Ovary (tissue), 9 donors: Measurements from ENCODE around the gene ABCC12. TPM values are rescaled to one million over a fixed set of nuclear protein-coding genes. Genes with fewer than 3 reads are reported as not detected.

Source experiments
- DNase-seq, 5 donors: peaks; one replicate each; pipeline ENCODE4 v3.0.0-alpha.2; 2019 to 2020
- H3K27ac ChIP-seq, 2 donors: fragments of 200-600 bp; one replicate each; pipeline versions ENCODE4 v1.5.1 to v1.8.0; 2019 to 2022
- H3K27me3 ChIP-seq: fragments of 200-600 bp; one replicate; pipeline ENCODE4 v1.8.0; 2022
- H3K36me3 ChIP-seq: fragments of 200-600 bp; sonication (generic); one replicate; pipeline ENCODE4 v1.5.1; 2019
- H3K4me1 ChIP-seq: one replicate; pipeline ENCODE4 v1.8.1; 2013; ENCODE audit warnings: mild to moderate bottlenecking, moderate library complexity; ENCODE audit not compliant: insufficient read depth
- H3K4me3 ChIP-seq: fragments of 200-600 bp; sonication (generic); one replicate; pipeline ENCODE4 v1.5.1; 2017
- H3K9me3 ChIP-seq, 2 donors: fragments of 200-600 bp in 1 of 2; sonication (generic) in 1 of 2; one replicate each; pipeline versions ENCODE4 v1.5.1 to v1.8.1; 2013 to 2019; ENCODE audit warnings: mild to moderate bottlenecking in 1 of 2, moderate library complexity in 1 of 2
- CTCF ChIP-seq, 3 donors: fragments of 450-650 bp in 2 of 3; fragments of 200-600 bp in 1 of 3; IDR thresholded peaks; one replicate each; pipeline versions ENCODE4 v1.5.1 to v1.8.0; 2016 to 2022; ENCODE audit warnings: antibody characterized with exemption in 3 of 3, mild to moderate bottlenecking in 1 of 3
- EP300 ChIP-seq: sonication (generic); formaldehyde crosslinking; IDR thresholded peaks from one replicate; pipeline ENCODE4 v1.6.1; 2017; ENCODE audit warnings: antibody characterized with exemption
- POLR2A ChIP-seq: fragments of 450-650 bp; IDR thresholded peaks from one replicate; pipeline ENCODE4 v1.6.1; 2017; ENCODE audit warnings: antibody characterized with exemption, mild to moderate bottlenecking, moderate library complexity
- WGBS, 3 donors: extraction: QIAGEN DNeasy Blood & Tissue Kit in 1 of 3; methylation state at CpG; one replicate each; pipeline versions ENCODE4 v1.1.5 to v1.1.7; 2013 to 2017; 5-methylcytosine and 5-hydroxymethylcytosine counted together
- intact Hi-C, 4 donors: fragments of 100-400 bp; cut with DNase I; formaldehyde crosslinking; loops; one replicate each; pipeline versions ENCODE4 v1.11.0 to v1.15.1; 2022 to 2023
- polyA plus RNA-seq, 2 donors: library from polyadenylated mRNA; stranded (reverse); fragments of 200-250 nt in 1 of 2; fragments of 350-450 nt in 1 of 2; fragmentation: Illumina TruSeq in 1 of 2; extraction: RNeasy Lipid Tissue Mini Kit (QIAGEN cat#74804) in 1 of 2; gene quantifications; one replicate each; pipeline ENCODE4 v1.2.3, GENCODE V29; 2013 to 2014
- total RNA-seq, 7 donors: library from RNA; depleted of rRNA in 2 of 7; stranded (reverse); fragments of >200 nt in 2 of 7; fragmentation: NEBNext Ultra II Directional in 3 of 7; extraction: Animal tissue kit (Norgen Biotek cat#: 25700) in 3 of 7; gene quantifications; one replicate each; pipeline versions ENCODE4 v1.1.0 to v1.2.4, GENCODE V29; 2016 to 2023
- donor health status: DM: no; HTN: no; CAD: no; lungs with moderate emphysema.
- donor health status: DM: no; HTN: no; CAD: no.
- donor health status: Bipolar disorder and iron deficiency.
- donor health status: DM: yes; HTN: yes; CAD: no.
- donor health status: DM: no; HTN: no; CAD: no.
- donor health status: DM: yes; HTN: yes; CAD: no.

Gene ABCC12
- total and polyA plus RNA-seq, 9 donors, result 0.08 to 0.12 (median 0.10) TPM; not detected in 6

- intact Hi-C loops, result no loop called here
- no peak overlapping the region for H3K4me3 ChIP-seq
- no peaks in the 10 kb centered on the region for H3K9me3 ChIP-seq
- no peaks in the 10 kb centered on the region for H3K36me3 ChIP-seq
- TF ChIP-seq EP300, result no peak
- no peak for TF ChIP-seq CTCF (IDR thresholded peaks at IDR 0.05)
- no peak for TF ChIP-seq POLR2A
- WGBS, 3 donors, result 43 to 55% (median 44%) methylated on average over 6 of the region's 6 CpGs
- no peak overlapping the region for H3K27ac ChIP-seq
- H3K27me3 ChIP-seq, result no peaks in the 10 kb centered on the region
- H3K4me1 ChIP-seq, result no peaks in the 10 kb centered on the region
- no peak for DNase-seq
Observed at GRCh38 chr16:48113001-48113400, 42.8 kb downstream of the ABCC12 start.

- no peaks in the 10 kb centered on the region for H3K9me3 ChIP-seq
- H3K27me3 ChIP-seq, result no peaks in the 10 kb centered on the region
- no peak overlapping the region for H3K4me3 ChIP-seq
- intact Hi-C loops, result no loop called here
- 33 to 35% (median 35%) methylated on average over 3 of the region's 3 CpGs for WGBS, 3 donors
- DNase-seq, result no peak
- H3K36me3 ChIP-seq, result no peaks in the 10 kb centered on the region
- no peaks in the 10 kb centered on the region for H3K4me1 ChIP-seq
- no peak overlapping the region for H3K27ac ChIP-seq
- no peak for TF ChIP-seq EP300
- no peak for TF ChIP-seq CTCF (IDR thresholded peaks at IDR 0.05)
- no peak for TF ChIP-seq POLR2A
Observed at GRCh38 chr16:48112600-48112999, 43.2 kb downstream of the ABCC12 start.

- H3K27ac ChIP-seq, result no peak overlapping the region
- DNase-seq, result no peak
- intact Hi-C loops, result no loop called here
- H3K4me3 ChIP-seq, result no peak overlapping the region
- no peaks in the 10 kb centered on the region for H3K27me3 ChIP-seq
- no peak for TF ChIP-seq POLR2A
- TF ChIP-seq CTCF (IDR thresholded peaks at IDR 0.05), result no peak
- no peak for TF ChIP-seq EP300
- H3K4me1 ChIP-seq, result no peaks in the 10 kb centered on the region
- H3K36me3 ChIP-seq, result no peaks in the 10 kb centered on the region
- WGBS, 3 donors, result 63 to 78% (median 65%) methylated on average over 5 of the region's 5 CpGs
- H3K9me3 ChIP-seq, result no peaks in the 10 kb centered on the region
Observed at GRCh38 chr16:48110982-48111381, 44.8 kb downstream of the ABCC12 start.

GRCh38 chr16:48110000-48110399, 45.8 kb downstream of the ABCC12 start:
- TF ChIP-seq EP300 (no peak), CTCF (IDR thresholded peaks at IDR 0.05) (no peak), POLR2A (no peak)
- Histone ChIP-seq H3K4me1 (no peaks in the 10 kb centered on the region), H3K36me3 (no peaks in the 10 kb centered on the region), H3K27ac (no peak overlapping the region), H3K27me3 (no peaks in the 10 kb centered on the region), H3K4me3 (no peak overlapping the region), H3K9me3 (no peaks in the 10 kb centered on the region)
- DNase-seq, result no peak
- intact Hi-C loops, result no loop called here
- 76 to 82% (median 79%) methylated on average over 7 of the region's 7 CpGs for WGBS, 3 donors

- TF ChIP-seq CTCF (IDR thresholded peaks at IDR 0.05) (no peak), POLR2A (no peak), EP300 (no peak)
- Histone ChIP-seq H3K27me3 (no peaks in the 10 kb centered on the region), H3K9me3 (no peaks in the 10 kb centered on the region), H3K4me3 (no peak overlapping the region), H3K27ac (no peak overlapping the region), H3K36me3 (no peaks in the 10 kb centered on the region), H3K4me1 (no peaks in the 10 kb centered on the region)
- no peak for DNase-seq
- intact Hi-C loops, result no loop called here
- WGBS, 3 donors, result 67 to 75% (median 68%) methylated on average over 9 of the region's 9 CpGs
Observed at GRCh38 chr16:48109475-48109874, 46.3 kb downstream of the ABCC12 start.
